Activated naive CD4-positive, alpha-beta T cell treated with Interleukin-2 at 50 U/mL for 16 hours (primary cell): Measurements from ENCODE around the gene NEK8.

Source experiments
- DNase-seq: peaks from one replicate; pipeline ENCODE4 v3.0.0-alpha.2; 2020

Gene NEK8

GRCh38 chr17:28745786-28746411 lies 17.3 kb downstream of the NEK8 start:
- DNase-seq, result no peak

GRCh38 chr17:28746611-28747050 lies 18.0 kb downstream of the NEK8 start:
- no peak for DNase-seq

- DNase-seq, result no peak
These were observed 18.6 kb downstream of the NEK8 start for GRCh38 chr17:28747051-28747691.

GRCh38 chr17:28747801-28748750 lies 19.5 kb downstream of the NEK8 start:
- DNase-seq, result no peak

GRCh38 chr17:28748852-28749515 lies 20.4 kb downstream of the NEK8 start:
- DNase-seq, result no peak

- no peak for DNase-seq
These were observed 21.1 kb downstream of the NEK8 start for GRCh38 chr17:28749516-28750177.

GRCh38 chr17:28750178-28751047 lies 21.8 kb downstream of the NEK8 start:
- peak; percentile 89 for DNase-seq

- no peak for DNase-seq
These were observed 23.2 kb downstream of the NEK8 start for GRCh38 chr17:28751600-28752366.

- DNase-seq, result no peak
These were observed 26.9 kb downstream of the NEK8 start for GRCh38 chr17:28755486-28755885.

GRCh38 chr17:28756049-28756804 lies 27.6 kb downstream of the NEK8 start:
- no peak for DNase-seq

GRCh38 chr17:28758411-28759121 lies 30.0 kb downstream of the NEK8 start:
- DNase-seq, result no peak

GRCh38 chr17:28759256-28759865 lies 30.8 kb downstream of the NEK8 start:
- no peak for DNase-seq

- DNase-seq, result no peak
These were observed 32.3 kb downstream of the NEK8 start for GRCh38 chr17:28760601-28761562.

GRCh38 chr17:28763137-28763799 lies 34.7 kb downstream of the NEK8 start:
- DNase-seq, result no peak

- peak; percentile 79 for DNase-seq
These were observed 35.2 kb downstream of the NEK8 start for GRCh38 chr17:28763804-28764266.

GRCh38 chr17:28765038-28765437 lies 36.5 kb downstream of the NEK8 start:
- DNase-seq, result no peak

- DNase-seq, result no peak
These were observed 45.1 kb downstream of the NEK8 start for GRCh38 chr17:28773736-28774135.
